ENCODE measurements around the gene GMDS. TPM values are rescaled to one million over a fixed set of nuclear protein-coding genes. Genes with fewer than 3 reads are reported as not detected.

The GMDS gene
- total RNA-seq, 1 experiment from 2014 or later, result 10.0 TPM

DNA sequence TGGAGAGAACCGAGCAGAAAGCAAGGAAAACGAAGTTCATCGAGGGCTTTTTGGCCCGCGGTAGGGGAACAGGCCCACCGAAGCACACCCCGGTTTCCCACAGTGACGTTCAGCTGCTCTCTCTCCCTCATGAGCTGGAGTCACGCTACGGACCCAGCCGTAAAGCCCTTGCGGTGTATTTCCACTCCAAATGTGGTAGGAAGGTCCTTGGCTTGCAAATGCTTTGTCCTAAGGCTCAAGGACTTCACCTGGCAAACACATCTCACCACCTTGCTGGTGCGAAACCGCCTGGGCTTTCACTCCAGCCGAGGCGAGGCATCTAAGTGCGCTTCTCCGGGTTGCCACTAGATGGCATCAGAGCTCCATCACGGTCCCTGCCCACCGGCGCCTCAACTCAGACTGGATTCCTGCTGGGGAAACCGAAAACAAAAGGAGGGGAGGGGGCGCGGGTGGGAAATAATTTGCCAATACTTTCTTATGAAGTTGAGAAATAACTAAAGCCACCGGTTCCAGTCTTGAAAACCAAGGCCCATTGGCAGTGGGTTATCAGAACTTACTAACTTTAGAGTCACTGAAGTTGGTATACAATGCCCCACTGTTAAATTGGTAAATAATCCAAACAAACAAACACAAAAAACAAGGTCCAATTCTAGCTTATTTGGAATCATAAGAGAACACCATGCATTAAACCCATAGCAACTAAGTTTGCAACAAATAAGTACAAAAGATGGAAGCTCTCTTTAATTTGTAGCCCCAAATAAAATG, 649.1 kb downstream of the GMDS start:
- DNase-seq (ENCODE audit: low read depth), result peak; percentile 41

DNA sequence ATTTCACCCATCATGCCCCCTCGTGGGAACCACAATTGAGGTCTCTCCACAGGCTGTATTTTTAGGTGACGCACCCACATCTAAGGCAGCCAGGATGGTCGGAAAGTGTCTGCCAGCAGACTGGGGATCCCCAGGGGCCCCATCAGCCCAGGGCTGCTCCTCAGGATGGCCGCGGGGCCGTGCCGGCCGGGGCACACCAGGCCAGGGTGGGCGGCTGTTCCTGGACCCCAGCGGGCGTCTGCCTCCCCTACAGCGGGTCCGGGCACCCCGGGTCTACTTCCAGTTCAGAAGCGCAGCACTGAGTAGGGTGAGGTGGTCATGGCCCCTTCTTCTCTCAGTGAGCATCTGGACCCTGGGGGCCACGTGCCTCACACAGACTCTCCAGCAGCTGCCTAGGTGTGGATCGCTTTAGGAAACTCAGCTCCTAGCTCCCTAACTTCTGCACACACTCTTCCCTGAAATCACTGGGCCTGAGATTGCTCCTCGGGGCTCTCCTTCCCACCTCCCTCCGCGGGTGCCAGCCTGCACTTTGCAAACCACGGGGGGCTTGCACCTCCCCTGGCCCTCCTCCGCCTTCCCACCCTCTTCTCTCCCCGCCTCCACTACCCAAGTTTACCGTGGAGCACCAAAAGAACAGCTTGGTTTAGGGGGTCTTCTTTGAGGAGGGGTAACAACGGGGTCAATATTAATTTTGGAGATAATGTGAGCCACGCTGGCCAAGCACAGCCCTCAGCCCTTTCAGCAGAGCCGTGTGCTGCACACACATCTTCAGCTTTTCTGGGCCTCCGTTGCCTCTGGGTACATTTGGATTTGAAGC, 649.9 kb downstream of the GMDS start:
- no peak for DNase-seq (ENCODE audit: low read depth)

DNA sequence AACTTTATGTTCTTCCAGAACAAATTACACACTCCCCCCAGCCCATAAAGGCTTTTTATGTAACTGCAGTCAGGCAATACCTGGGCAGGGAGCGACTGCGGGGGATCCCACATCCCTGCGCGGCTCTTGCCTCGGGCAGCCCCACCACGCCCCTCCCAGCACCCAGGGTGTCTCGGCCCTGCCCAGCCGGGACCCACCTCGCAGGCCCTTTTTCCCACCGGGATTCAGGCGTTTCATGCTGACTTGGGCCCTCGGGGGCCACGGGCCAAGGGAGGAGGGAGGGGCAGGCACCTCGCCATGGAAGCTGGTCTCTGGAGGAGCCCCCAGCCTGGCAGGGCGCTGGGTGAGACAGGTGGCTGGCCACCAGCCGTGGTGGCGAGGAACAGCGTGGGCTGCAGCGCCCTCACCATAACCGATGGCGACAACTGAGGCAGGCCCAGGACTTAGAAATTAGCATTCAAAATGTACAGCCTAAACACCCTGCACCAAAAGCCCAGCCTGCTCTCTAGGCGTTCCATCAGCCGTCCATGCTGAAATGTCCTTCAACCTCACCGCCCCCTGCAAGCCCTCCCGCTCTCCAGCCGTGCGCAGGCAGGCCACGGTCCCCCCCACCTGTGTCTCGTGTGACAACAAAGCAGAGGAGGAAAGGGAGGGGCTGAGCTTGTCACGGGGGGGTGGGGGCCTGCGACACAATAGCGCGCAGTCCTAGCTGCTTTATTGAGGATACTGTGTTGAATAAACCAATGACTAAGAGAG, 650.8 kb downstream of the GMDS start:
- no peak for DNase-seq (ENCODE audit: low read depth)

DNA sequence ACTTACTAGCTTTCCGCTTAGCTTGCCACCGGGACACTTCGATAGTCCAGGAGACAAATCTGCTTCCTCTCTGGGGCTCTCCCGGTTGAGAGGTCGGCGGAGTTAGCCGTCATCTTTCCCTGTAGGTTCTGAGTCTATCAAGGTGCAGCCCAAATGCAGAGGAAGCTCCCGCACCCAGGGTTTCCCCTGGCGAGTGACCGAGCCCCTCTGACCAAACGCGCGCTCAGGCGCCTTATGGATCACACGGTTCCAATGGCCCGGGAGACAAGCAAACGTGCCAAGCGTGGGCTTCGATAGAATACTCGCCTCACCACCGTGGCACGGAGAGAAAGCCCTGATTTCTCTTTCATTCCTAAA, 651.5 kb downstream of the GMDS start:
- DNase-seq (ENCODE audit: low read depth), result no peak

DNA sequence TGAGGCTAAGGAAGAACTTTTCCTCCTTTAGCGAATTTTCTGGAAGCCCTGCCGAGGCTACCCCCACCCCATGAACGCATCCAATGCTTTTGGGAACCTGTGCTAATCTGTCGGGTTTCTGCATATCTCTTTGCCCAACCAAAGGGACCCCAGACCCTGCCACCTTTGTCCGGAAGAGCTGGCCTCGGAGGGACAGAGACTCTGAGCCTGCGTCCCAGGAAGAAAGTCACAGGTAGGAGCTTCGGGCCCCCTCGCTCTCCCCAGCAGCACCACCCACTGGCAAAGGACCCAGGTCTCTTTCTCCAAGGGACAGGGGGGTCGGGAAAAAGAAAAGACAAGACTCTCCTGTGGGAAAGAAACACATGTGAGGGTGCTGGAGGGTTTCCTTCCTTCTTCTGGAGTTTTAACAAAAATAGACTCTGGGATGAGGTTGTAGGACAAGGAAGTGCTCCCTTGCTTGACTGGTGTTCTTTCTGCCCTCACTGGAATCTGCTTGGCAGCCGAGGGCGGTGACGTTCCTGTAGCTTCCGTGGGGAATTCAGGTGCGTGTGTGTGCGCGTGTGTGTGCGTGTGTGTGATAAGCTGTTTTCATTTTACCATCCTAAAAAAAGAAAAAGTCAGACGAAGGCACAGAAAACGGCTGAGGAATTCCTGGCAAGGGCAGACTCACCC, 652.0 kb downstream of the GMDS start:
- no peak for DNase-seq (ENCODE audit: low read depth)

DNA sequence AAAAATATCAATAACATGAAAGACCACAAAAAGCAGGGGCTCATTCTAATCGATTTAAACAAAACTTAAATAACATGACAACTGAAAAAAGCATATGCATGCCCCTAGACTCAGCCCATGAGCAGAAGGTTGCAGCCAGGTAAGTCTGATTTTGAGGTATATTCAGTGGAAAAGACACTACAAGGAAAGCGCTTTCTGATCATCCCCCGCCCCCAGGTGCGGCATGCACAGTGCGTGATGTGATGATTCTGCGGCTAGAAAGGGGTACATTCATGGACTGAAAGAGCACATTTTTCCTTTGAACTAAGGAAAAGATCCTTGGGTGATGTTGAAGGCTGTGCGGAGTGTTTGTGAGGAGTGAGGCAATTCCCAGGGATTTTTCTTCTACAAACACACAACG, 652.6 kb downstream of the GMDS start:
- no peak for DNase-seq (ENCODE audit: low read depth)

DNA sequence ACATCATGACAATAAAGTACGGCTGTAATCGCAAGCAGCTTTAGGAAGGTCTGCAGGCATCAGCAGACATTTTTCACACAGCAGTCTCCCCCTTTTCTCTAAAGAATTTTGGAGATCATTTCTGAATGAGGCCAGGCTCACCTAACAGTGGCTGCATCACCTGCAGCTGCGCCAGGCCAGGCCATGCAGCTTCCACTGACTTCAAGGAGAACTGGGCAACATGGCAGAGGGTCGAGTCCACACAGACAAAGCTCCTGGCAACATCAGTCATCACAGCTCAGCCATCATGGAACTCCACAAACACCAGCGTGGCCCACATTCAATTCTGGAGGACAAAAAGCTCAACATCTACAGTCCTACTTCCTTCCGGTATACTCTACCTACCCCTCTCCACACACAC, 653.5 kb downstream of the GMDS start:
- no peak for DNase-seq (ENCODE audit: low read depth)

DNA sequence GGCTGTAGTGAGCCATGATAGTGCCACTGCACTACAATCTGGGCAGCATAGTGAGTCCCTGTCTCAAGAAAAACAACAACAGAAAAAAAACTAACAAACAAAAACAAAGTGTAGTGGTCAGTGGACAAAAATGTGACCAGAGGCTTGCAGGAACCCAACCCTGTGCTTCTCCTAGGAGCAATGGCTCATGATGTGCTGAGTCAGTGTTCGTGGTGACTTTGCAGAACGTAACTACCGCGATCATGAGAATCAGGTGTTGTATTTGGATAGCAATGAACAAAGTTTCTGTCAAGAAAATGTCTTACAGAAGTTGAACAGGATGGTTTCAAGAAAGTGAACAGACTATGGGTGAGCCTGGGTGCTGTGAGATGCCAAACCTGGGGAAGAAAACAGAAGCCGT, 654.2 kb downstream of the GMDS start:
- no peak for DNase-seq (ENCODE audit: low read depth)

DNA sequence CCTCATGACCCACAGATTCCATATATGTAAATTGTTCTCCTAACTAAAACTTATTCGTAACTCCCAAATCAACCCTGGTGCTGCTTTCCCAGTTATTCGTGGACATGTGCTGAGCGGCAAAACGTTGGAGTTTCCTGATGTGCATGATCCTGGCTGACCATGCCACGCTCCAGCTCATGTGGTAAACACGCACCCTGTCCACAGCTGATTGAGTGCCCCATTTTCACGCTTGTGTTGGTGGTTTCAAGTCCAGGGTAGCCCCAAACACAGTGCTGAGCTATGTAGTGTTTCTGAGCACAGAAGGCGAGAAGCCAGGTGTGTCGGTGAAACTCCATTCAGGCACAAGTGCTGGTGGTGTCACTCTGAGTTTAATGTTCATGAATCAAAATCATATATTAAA, 654.8 kb downstream of the GMDS start:
- no peak for DNase-seq (ENCODE audit: low read depth)

DNA sequence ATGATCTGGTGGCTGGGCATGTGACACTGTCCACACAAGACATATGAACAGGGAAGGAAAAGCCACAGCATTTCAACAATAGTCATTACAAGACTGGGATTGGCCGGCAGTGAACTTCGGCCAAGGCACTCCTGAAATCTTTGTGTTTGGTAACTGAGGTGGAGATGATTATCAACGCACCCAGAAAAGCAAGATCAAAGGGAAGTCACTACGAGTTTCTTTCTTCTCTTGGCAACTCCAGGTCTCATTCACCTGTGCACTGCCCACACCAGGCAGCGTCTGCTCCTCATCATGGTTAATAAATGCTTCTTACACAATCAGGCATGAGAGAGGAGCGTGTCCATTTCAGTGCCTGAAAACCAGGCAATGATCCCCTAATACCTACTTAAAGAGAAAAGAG, 656.2 kb downstream of the GMDS start:
- DNase-seq (ENCODE audit: low read depth), result no peak

DNA sequence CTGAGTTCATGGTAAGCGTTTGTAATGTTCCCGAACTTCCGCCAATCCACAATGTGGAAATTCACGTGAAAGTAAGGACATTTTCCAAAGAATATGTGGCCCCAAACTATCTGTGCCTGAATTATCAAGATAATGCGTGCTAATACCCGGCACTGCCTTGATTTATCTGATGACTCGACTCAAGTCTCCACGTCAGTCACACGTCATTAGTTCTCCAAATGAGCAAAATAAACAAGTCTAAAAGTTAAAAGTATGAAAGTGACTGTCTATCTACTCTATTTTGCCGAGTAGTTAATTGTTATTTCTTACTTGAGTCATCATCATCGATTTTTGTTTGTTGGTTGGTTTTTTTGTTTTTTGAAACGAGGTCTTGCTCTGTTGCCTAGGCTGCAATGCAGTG, 657.4 kb downstream of the GMDS start:
- no peak for DNase-seq (ENCODE audit: low read depth)

DNA sequence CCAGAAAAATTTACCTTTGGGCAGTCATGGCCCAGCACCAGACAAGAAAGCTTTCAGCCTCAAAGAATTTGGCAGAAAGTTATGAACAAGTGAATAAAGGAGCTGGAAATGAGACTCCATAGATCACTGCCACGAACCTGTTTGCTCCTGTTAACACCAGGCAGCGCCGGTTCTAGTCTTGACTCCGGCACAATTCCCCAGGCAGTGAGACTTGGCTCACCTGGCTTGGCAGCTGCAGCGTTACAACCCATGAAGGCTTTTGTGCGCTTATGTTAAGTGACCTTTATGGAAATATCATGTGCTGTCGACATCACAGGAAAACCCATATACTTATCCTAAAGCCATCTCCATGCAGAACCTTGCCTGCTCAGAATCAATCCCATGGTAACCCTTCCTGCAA, 657.9 kb downstream of the GMDS start:
- DNase-seq (ENCODE audit: low read depth), result no peak

DNA sequence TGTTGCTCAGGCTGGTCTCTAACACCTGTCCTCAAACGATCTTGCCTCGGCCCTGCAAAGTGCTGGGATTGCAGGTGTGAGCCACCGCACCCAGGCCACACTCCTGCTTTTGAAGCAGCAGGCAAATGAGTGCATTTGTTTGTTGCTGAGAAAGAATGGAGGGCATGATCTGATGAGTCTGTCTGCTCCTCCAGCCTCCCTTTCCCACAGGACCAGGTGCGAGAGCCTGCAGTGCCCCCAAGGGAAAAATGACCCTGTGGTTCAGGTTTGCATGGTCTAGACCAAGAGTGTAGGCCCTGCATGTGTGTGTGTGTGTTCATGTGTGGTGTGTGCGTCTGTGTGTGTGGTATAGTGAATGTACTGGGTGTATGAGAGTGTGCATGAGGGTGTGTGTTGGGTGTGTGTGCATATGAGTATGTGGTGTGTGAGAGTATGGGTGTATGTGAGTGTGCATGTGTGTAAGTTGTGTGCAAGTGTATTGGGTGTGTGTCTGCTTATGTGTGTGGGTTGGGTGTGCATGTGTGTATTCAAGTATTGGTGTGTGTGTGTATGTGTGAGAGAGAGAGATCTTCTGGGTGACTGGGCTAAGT, 658.4 kb downstream of the GMDS start:
- no peak for DNase-seq (ENCODE audit: low read depth)

DNA sequence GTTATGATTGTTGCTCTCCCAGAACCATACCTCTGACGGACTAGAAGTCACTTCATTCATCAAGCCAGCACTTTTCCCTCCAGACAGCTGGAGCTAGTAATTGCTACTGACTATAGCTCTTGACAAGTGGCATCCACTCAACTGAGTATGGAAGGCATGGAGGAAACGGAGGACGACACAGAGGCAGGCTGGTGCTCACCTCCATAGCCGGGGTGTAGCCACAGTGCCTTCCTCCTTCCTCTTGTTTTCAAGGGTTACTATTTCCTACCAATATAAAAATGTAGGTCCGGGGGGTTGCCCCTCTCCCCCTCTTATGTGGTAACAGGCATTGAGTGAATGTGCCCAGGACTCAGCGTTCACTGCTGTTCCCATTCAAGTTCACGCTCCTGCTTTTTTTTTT, 659.1 kb downstream of the GMDS start:
- DNase-seq (ENCODE audit: low read depth), result no peak

DNA sequence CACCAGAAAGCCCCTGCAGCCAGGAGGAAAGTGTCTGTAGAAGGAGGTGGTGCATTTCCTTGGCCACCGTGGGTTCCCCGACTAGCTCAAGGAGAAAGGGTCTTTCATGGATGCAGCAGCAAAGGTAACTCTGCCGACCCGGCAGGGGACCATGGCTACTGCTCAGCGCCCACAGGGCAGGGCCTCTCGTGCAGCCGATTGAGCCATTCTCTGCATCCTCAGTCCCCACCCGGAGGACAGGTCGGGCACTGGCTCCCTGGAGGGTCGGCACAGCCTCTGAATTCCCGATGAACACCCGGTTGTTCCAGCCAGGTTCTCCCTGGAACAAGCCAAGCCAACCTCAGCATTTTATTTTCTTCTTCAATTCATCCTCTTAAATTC, 659.7 kb downstream of the GMDS start:
- DNase-seq (ENCODE audit: low read depth), result no peak

DNA sequence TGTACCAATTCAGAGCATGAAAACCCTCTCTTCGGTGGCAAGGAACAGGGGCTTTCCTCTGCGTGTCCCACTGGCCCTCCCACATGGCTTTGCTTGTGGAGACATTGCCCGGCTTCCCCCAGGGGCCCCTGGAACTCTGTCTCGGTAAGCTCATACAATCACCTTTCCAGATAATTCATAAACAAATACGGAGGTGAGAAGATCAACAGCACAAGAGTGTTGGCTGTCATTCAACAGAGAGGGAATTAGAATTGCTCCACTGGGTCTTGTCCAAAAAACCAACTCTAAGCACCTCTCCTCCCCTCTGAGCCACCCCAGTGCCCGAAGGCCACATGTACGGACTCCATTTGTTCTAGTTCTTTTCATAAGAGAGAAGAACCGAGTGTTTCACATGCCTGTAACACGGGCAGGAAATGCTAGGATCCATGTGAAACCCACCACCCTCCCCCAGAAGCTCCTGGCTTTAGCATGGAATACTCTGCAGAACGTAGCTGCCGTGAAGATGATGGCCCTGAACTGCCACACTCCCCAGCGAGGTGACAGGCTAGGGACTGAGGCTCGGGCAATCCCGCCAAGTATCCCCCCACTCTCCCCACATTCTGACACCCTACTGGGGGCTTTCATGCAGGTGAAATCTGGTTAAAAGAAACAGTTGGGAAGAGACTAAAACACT, 660.3 kb downstream of the GMDS start:
- DNase-seq (ENCODE audit: low read depth), result no peak

DNA sequence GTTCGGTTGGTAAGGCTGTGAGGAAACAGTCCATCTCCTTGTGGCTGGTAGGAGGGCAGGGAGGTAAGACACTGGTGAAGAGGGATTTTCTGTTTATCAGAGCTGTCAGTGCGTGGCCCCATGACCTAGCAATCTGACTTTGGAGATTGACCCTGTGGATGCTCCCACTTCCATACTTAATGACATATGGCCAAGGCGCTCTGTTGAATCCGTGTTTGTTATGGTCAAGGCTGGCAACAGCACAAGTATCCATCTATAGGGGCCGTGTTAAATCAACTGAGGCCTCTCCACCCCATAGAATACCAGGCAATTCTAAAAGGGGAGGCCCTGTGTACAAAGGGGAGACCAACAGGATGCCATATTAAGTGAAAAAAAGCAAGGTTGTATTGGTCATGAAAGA, 661.3 kb downstream of the GMDS start:
- no peak for DNase-seq (ENCODE audit: low read depth)

DNA sequence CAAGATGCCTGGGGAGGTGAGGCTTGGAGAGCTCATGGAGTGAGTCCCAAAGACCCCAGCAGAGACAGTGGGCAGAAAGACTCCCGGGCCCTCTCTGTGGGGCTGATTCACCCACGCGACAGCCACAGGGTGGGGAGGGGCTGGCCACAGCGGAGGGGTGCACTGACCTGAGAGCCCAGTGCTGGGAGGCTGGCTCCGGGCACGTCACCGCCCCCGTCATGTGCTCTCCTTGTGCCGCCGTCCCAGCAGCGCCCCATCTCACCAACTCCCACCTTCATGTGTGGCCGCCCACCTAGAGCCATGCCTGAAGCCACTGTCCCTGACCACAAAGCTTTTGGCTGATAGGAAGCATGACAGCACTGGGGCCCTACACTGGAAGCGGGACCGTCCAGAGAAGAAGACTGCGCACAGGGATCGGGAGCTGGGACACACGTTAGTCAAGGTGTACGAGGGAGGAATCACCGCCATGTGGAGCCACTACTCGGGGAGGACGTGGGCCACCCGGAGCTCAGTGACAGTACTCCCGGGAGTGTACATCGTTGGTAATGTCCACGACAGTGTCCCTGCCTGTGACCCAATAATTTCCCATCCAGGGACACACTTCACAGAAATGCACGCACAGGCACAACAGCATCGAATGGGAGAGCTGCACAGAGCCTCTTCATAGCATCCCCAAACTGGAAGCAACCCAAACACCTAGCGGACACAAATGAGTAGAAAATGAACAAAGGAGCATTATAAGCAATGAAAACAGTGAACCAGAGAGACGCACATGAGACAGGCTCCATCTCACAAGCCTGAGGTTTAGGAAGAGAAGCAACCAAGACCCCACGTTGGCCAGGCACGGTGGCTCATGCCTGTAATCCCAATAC, 664.0 kb downstream of the GMDS start:
- no peak for DNase-seq (ENCODE audit: low read depth)

DNA sequence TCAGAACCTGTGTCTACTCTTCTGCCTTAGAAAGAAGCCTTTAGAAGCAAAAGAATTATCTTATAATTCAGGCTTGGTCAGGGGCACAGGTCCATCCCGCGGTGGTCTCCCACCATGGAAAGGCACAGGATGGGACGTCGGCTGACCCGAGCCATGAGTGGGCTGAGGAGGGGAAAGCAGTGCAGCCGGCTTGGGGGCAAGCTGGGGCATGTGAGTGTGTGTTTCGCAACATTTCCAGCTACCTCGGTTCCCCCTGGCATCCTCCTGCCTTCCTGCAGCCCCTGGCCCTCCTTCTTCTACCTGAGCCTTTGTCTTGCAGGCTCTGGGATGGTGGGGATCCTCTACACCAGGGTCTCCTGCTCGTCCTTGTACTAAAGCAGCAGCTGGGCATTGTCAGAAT, 664.8 kb downstream of the GMDS start:
- no peak for DNase-seq (ENCODE audit: low read depth)

DNA sequence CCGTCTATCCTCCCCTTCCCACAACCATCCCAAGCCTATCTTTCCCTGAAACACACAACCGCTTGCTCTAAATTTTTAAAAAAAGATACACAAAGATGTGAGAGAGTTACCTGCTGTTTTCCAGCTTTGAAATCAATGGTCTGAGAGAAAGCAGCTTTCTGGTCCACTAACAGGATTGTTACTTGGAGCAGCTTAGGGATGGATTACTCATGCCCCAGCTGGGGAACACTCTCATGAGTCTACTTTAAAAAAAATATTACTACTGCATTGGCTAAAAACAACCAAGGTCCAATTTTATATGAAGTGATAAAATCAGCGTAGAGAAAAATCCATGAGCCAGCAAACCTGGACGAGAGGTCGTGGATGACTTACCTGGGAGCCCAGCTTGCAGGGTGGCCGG, 665.3 kb downstream of the GMDS start:
- DNase-seq (ENCODE audit: low read depth), result no peak

Measured in HT1080 (cell line).